ENCODE data around the gene WNT8B. TPM values are rescaled to one million over a fixed set of nuclear protein-coding genes. Genes with fewer than 3 reads are reported as not detected.

The WNT8B gene
- total RNA-seq, 1 donor from 2014 or later = not detected

GRCh38 chr10:100505164-100505563, 42.4 kb downstream of the WNT8B start:
- TF ChIP-seq CTCF (IDR thresholded peaks at IDR 0.05; ENCODE audit: insufficient read depth, low read length, severe bottlenecking) = no peak
- DNase-seq (ENCODE audit: low read depth) (no peak), FAIRE-seq (no peak)
- Histone ChIP-seq H3K36me3 (ENCODE audit: control insufficient read depth, insufficient read depth, low read length) (peaks cover 1% of the 10 kb centered on the region), H3K27me3 (ENCODE audit: control insufficient read depth, insufficient read depth, low read length) (no peaks in the 10 kb centered on the region), H3K4me3 (ENCODE audit: low read depth, low read length) (no peak overlapping the region)

GRCh38 chr10:100506596-100507356, 44.0 kb downstream of the WNT8B start:
- no peak for FAIRE-seq

GRCh38 chr10:100507357-100507732, 44.5 kb downstream of the WNT8B start:
- H3K4me3 ChIP-seq (ENCODE audit: low read depth, low read length) = no peak overlapping the region
- H3K36me3 ChIP-seq (ENCODE audit: control insufficient read depth, insufficient read depth, low read length) = peaks cover 1% of the 10 kb centered on the region
- FAIRE-seq (peak; percentile 87), DNase-seq (ENCODE audit: low read depth) (no peak)
- no peaks in the 10 kb centered on the region for H3K27me3 ChIP-seq (ENCODE audit: control insufficient read depth, insufficient read depth, low read length)
- no peak for TF ChIP-seq CTCF (IDR thresholded peaks at IDR 0.05; ENCODE audit: insufficient read depth, low read length, severe bottlenecking)

More at GRCh38 chr10:100506596-100507356, 44.0 kb downstream of the WNT8B start:
- peak; percentile 85 for DNase-seq (ENCODE audit: low read depth)
- TF ChIP-seq CTCF (IDR thresholded peaks at IDR 0.05; ENCODE audit: insufficient read depth, low read length, severe bottlenecking) = no peak
- peaks cover 1% of the 10 kb centered on the region for H3K36me3 ChIP-seq (ENCODE audit: control insufficient read depth, insufficient read depth, low read length)
- no peaks in the 10 kb centered on the region for H3K27me3 ChIP-seq (ENCODE audit: control insufficient read depth, insufficient read depth, low read length)
- no peak overlapping the region for H3K4me3 ChIP-seq (ENCODE audit: low read depth, low read length)

GRCh38 chr10:100508266-100508665, 45.5 kb downstream of the WNT8B start:
- Histone ChIP-seq H3K36me3 (ENCODE audit: control insufficient read depth, insufficient read depth, low read length) (peaks cover 1% of the 10 kb centered on the region), H3K27me3 (ENCODE audit: control insufficient read depth, insufficient read depth, low read length) (no peaks in the 10 kb centered on the region), H3K4me3 (ENCODE audit: low read depth, low read length) (no peak overlapping the region)
- DNase-seq (ENCODE audit: low read depth) (no peak), FAIRE-seq (no peak)
- no peak for TF ChIP-seq CTCF (IDR thresholded peaks at IDR 0.05; ENCODE audit: insufficient read depth, low read length, severe bottlenecking)

- Histone ChIP-seq H3K36me3 (ENCODE audit: control insufficient read depth, insufficient read depth, low read length) (peaks cover 1% of the 10 kb centered on the region), H3K27me3 (ENCODE audit: control insufficient read depth, insufficient read depth, low read length) (no peaks in the 10 kb centered on the region), H3K4me3 (ENCODE audit: low read depth, low read length) (no peak overlapping the region)
- peak; percentile 60 for TF ChIP-seq CTCF (IDR thresholded peaks at IDR 0.05; ENCODE audit: insufficient read depth, low read length, severe bottlenecking)
- peak; percentile 67 for DNase-seq (ENCODE audit: low read depth)
- no peak for FAIRE-seq
Observed at GRCh38 chr10:100508691-100509150, 45.9 kb downstream of the WNT8B start.

All from bronchial epithelial cell (primary cell).